Cardiac fibroblast (primary cell): ENCODE results near the gene NPAS2.

Source experiments
- DNase-seq, 2 donors: peaks; one replicate each; pipeline versions ENCODE4 v3.0.0 to v3.0.0-alpha.2; 2010; ENCODE audit warnings: low read depth in 2 of 2
- H3K4me3 ChIP-seq, 2 donors: replicated peaks in 1 of 2; 1 replicate in 1 of 2; 2 replicates in 1 of 2; pipeline ENCODE4 v1.5.1; 2011; ENCODE audit warnings: low read depth in 2 of 2, low read length in 2 of 2, mild to moderate bottlenecking in 2 of 2, moderate library complexity in 1 of 2
- TF ChIP-seq, protein P1 (sequence below): IDR thresholded peaks from one replicate; pipeline ENCODE4 v1.5.1; 2011; ENCODE audit warnings: low read depth, mild to moderate bottlenecking, low read length, inconsistent platforms

The NPAS2 gene

GRCh38 chr2:100833331-100833730 lies 13.4 kb downstream of the NPAS2 start:
- no peak for DNase-seq
- TF ChIP-seq, protein P1, sequence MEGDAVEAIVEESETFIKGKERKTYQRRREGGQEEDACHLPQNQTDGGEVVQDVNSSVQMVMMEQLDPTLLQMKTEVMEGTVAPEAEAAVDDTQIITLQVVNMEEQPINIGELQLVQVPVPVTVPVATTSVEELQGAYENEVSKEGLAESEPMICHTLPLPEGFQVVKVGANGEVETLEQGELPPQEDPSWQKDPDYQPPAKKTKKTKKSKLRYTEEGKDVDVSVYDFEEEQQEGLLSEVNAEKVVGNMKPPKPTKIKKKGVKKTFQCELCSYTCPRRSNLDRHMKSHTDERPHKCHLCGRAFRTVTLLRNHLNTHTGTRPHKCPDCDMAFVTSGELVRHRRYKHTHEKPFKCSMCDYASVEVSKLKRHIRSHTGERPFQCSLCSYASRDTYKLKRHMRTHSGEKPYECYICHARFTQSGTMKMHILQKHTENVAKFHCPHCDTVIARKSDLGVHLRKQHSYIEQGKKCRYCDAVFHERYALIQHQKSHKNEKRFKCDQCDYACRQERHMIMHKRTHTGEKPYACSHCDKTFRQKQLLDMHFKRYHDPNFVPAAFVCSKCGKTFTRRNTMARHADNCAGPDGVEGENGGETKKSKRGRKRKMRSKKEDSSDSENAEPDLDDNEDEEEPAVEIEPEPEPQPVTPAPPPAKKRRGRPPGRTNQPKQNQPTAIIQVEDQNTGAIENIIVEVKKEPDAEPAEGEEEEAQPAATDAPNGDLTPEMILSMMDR = no peak
- H3K4me3 ChIP-seq = no peak overlapping the region

DNA sequence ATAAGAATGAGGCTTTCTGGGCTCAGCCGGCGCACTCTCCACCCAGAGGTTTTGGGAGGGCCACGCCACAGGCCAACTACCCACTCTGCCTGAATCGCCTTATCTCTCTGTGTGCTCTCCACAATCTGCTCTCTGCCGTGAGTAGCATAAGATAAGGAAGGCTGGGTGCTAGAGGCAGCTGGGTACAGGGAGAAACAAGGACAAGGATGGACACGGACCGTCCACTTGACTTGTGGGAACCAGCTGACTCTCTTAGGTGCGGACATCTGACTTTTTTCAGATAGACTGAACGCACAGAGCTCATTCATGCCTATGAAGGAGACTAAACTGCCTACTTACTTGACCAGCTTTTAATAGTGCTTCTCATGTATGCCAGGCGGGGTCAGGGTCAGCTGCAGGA lies 14.3 kb downstream of the NPAS2 start:
- TF ChIP-seq, protein P1 = no peak
- H3K4me3 ChIP-seq = no peak overlapping the region

GRCh38 chr2:100835006-100835659 lies 15.2 kb downstream of the NPAS2 start:
- TF ChIP-seq, protein P1 = no peak
- H3K4me3 ChIP-seq = no peak overlapping the region
- DNase-seq = no peak

More for the DNA sequence above, 14.3 kb downstream of the NPAS2 start:
- DNase-seq = no peak

GRCh38 chr2:100840519-100840918 lies 20.6 kb downstream of the NPAS2 start:
- H3K4me3 ChIP-seq = no peak overlapping the region
- TF ChIP-seq, protein P1 = no peak
- DNase-seq = peak in 1 of 2 donors; percentile 50

DNA sequence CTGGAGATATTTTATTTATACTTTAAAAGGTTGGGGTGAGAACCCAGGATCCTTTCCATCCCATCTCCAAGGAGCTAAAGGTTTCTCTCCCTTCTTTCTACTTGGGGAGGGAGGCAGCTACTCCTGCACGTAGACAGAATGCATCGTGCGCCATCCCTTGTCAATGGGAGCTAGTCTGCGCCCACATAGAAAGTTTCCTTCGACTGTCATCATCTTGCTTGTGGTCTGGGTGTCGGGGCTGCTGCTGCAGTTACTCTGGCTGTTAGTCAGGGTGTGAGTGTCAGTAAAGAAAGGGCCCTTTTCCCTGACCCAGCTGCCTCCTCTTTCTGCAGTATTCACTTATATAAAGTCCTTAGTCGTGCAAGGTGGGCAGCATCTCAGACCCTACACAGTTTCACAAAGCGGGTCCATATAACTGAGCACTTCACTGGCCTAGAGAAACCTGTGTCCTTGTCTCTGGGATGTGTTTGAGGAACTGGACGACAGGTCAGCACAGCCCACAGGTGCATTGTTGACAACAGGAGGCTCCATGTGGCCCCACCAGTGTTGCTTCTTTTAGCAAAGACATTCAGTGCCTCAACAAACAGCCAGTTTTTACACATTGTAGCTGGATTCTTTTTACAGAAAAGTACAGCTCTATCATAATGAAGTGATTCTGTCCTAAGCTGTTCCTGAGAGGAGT lies 22.4 kb downstream of the NPAS2 start:
- no peak for DNase-seq
- TF ChIP-seq, protein P1 = no peak
- H3K4me3 ChIP-seq = no peak overlapping the region

DNA sequence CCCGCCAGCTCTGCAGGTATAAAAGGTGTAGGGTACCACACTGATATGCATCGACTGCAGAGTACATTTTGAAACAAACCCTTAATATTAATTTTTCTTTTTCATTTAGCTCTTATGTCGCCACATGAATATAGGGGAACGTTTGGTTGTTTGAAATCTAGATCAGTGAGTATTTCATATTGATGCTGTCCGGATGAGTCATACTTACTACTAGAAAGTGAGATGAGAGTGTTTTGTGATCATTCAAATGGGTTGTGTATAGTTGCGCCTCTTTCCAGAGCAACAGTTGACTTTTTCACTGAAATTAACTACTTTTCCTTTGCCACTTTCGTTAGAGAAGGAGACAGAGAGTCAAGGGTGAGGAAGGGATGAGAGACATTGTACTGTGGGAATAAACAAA lies 24.6 kb downstream of the NPAS2 start:
- TF ChIP-seq, protein P1 = no peak
- no peak overlapping the region for H3K4me3 ChIP-seq
- no peak for DNase-seq
